ENCODE results near the gene CDH4.

DNA sequence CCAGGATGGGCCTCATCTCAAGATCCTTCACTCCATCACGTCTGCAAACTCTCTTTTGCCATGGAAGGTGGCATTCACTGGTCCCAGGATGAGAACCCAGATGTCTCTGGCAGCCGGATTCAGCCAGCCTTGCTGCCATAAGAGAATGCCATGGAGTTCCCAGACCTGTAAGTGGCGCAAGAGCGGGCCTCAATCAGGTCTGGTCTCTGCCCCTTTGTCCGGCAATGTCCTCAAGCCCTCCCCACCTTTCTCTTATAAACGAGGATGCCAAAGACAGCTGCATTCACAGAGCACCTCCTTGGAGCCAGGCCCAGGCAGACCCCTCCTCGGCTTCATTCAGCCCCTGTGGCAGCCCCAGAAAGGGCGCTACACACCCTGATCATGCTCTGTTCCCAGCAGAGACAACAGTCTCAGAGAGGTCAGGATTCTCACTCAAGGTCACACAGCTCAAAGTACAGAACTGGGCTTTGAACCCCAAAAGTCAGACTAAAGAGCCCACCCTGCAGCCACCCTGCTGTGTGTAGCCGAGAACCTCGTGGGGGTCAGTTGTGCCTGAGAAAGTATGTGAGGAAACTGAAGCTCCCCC is 549.9 kb downstream of the CDH4 start:
- TF ChIP-seq, protein P1, sequence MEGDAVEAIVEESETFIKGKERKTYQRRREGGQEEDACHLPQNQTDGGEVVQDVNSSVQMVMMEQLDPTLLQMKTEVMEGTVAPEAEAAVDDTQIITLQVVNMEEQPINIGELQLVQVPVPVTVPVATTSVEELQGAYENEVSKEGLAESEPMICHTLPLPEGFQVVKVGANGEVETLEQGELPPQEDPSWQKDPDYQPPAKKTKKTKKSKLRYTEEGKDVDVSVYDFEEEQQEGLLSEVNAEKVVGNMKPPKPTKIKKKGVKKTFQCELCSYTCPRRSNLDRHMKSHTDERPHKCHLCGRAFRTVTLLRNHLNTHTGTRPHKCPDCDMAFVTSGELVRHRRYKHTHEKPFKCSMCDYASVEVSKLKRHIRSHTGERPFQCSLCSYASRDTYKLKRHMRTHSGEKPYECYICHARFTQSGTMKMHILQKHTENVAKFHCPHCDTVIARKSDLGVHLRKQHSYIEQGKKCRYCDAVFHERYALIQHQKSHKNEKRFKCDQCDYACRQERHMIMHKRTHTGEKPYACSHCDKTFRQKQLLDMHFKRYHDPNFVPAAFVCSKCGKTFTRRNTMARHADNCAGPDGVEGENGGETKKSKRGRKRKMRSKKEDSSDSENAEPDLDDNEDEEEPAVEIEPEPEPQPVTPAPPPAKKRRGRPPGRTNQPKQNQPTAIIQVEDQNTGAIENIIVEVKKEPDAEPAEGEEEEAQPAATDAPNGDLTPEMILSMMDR (conservative IDR thresholded peaks at IDR 0.05; ENCODE audit: low read depth, low read length) = no peak
- TF ChIP-seq BHLHE40 (IDR thresholded peaks at IDR 0.05; ENCODE audit: low read depth, low read length) (no peak), RCOR1 (IDR thresholded peaks at IDR 0.05; ENCODE audit: insufficient replicate concordance, low read length) (no peak), POLR2A (IDR thresholded peaks at IDR 0.05; ENCODE audit: low read depth, low read length) (no peak)

Measured in IMR-90 (cell line).